SU-DHL-6 (cell line): ENCODE data around the gene ZNF280D.

Experiments
- EZH2phosphoT487 ChIP-seq: fragments of 200-600 bp; sonication (generic), shearing (Covaris generic); conservative IDR thresholded peaks from 2 replicates; pipeline ENCODE4 v1.6.1; 2018; ENCODE audit warnings: mild to moderate bottlenecking, antibody characterized with exemption, low read length, moderate library complexity, mixed read lengths
- TF ChIP-seq, protein P1 (sequence below): fragments of 200-600 bp; sonication (generic); IDR thresholded peaks from one replicate; pipeline ENCODE4 v1.5.1; 2017; ENCODE audit warnings: antibody characterized with exemption, mild to moderate bottlenecking, low read length, moderate library complexity; ENCODE audit not compliant: insufficient read depth, poor library complexity, severe bottlenecking

DNA sequence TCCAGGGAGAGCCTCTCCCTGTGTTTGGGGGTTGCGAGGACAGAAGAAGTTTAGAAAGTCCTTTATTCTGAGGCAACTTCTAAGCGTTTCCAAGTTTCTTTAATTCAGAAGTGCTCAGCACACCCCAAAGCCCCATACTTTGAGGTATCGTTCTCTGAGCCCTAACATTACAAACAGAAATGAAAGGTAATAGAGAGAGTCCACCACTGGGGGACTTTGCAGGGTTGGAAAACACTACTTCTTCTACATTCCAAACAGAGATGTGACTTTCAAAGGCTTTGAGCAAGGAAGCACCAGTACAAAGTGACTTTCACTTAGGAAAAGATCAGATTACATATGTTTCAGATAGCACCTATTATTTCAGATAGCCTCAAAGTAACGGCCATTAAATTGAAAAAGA, 6.2 kb upstream of the ZNF280D start:
- TF ChIP-seq, protein P1, sequence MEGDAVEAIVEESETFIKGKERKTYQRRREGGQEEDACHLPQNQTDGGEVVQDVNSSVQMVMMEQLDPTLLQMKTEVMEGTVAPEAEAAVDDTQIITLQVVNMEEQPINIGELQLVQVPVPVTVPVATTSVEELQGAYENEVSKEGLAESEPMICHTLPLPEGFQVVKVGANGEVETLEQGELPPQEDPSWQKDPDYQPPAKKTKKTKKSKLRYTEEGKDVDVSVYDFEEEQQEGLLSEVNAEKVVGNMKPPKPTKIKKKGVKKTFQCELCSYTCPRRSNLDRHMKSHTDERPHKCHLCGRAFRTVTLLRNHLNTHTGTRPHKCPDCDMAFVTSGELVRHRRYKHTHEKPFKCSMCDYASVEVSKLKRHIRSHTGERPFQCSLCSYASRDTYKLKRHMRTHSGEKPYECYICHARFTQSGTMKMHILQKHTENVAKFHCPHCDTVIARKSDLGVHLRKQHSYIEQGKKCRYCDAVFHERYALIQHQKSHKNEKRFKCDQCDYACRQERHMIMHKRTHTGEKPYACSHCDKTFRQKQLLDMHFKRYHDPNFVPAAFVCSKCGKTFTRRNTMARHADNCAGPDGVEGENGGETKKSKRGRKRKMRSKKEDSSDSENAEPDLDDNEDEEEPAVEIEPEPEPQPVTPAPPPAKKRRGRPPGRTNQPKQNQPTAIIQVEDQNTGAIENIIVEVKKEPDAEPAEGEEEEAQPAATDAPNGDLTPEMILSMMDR: no peak
- no peak for TF ChIP-seq EZH2phosphoT487
